22Rv1 (cell line): ENCODE measurements around the gene CELF4.

ENCODE experiments used
- ZFX ChIP-seq: fragments of 450-650 bp; IDR thresholded peaks from 2 replicates; pipeline ENCODE4 v1.6.1; 2017; ENCODE audit warnings: antibody characterized with exemption, borderline replicate concordance
- TF ChIP-seq, protein P1 (sequence below): fragments of 450-650 bp; IDR thresholded peaks from 2 replicates; pipeline ENCODE4 v1.5.1; 2017; ENCODE audit warnings: mild to moderate bottlenecking

DNA sequence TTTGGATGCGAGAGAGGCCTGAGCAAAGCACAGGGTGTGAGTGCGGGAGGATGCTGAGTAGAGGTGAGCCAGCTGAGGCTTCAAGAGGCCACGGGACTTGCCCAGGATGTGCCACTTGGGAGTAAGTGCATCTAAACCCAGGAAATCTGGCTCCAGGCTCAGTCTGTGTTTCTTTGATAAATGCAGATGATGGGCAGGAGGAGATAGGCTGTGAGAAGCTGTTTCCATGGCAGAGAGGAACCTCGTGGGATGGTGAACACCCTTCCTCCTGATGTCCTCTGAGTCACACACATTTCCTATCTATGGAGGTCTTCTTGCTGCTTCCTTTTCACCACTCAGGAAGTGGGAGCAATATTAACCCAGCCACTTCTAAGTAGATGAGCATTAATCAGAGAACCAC is 38.4 kb upstream of the CELF4 start:
- TF ChIP-seq, protein P1, sequence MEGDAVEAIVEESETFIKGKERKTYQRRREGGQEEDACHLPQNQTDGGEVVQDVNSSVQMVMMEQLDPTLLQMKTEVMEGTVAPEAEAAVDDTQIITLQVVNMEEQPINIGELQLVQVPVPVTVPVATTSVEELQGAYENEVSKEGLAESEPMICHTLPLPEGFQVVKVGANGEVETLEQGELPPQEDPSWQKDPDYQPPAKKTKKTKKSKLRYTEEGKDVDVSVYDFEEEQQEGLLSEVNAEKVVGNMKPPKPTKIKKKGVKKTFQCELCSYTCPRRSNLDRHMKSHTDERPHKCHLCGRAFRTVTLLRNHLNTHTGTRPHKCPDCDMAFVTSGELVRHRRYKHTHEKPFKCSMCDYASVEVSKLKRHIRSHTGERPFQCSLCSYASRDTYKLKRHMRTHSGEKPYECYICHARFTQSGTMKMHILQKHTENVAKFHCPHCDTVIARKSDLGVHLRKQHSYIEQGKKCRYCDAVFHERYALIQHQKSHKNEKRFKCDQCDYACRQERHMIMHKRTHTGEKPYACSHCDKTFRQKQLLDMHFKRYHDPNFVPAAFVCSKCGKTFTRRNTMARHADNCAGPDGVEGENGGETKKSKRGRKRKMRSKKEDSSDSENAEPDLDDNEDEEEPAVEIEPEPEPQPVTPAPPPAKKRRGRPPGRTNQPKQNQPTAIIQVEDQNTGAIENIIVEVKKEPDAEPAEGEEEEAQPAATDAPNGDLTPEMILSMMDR: no peak
- TF ChIP-seq ZFX: no peak
